Prostate gland (tissue), 2 donors: ENCODE results near the gene ACOX1.

Source experiments
- CTCF ChIP-seq, 4 experiments: fragments of 200-600 bp in 2 of 4; fragments of 450-650 bp in 2 of 4; sonication (generic) in 2 of 4; IDR thresholded peaks; 1 replicate in 3 of 4; 2 replicates in 1 of 4; pipeline ENCODE4 v1.5.1; 2016 to 2019; ENCODE audit warnings: antibody characterized with exemption in 4 of 4, mild to moderate bottlenecking in 2 of 4, moderate library complexity in 2 of 4
- POLR2A ChIP-seq: fragments of 450-650 bp; IDR thresholded peaks from one replicate; pipeline ENCODE4 v1.6.1; 2016; ENCODE audit warnings: antibody characterized with exemption, mild to moderate bottlenecking

DNA sequence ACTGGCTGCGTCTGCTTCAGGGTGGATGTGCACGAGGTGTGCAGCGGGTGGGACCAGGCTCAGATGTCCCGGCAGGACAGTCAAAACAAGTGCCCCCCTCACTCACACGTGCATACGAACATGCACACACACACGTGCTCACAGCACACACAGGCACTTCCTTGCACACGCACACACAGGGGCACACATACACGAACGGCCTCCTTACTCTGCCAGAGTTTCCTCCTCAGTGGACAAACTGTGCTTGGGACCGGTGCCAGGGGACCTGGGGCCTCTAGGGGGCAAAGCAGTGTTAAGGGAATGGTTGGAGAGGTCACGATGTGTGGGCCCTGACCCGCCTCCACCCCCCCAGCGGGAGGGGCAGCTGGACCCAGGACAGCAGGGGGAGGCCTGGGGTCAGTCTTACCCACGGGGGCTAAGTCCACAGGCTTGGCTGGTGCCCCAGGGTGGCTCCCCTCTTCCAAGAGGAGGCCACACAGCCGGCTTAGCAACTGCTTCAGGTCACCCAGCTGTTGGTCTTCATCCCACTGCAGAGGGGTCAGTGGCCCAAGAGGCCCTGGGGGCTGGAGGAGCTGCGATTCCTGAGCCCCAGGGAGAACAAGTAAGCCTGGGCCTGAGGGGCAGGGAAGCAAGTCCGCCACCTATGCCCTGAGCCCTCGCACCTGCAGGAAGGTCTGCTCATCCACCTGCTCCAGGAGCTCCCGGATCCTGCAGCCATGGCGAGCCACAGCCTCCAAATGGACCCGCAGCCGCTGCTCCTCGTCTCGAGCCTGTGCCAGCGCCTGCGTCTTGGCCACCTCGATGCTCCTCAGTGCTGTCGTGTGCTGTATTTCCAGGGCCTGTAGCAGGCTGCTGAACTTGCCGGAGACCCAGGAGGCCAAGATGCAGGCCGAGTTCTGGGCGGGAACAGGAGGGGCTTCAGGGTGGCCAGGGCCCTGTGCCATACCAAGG is 87.1 kb downstream of the ACOX1 start:
- TF ChIP-seq POLR2A (no peak), CTCF (IDR thresholded peaks at IDR 0.05) (no peak)
